HUES48 (cell line): ENCODE measurements around the gene FBXL14.

Source experiments
- H3K27ac ChIP-seq: one replicate; pipeline ENCODE4 v1.7.0; 2013; ENCODE audit warnings: low read depth, low read length, inconsistent platforms
- H3K27me3 ChIP-seq: 2 replicates; pipeline ENCODE4 v1.6.1; 2013; ENCODE audit warnings: mild to moderate bottlenecking, low read length; ENCODE audit not compliant: control insufficient read depth, insufficient read depth
- H3K36me3 ChIP-seq: 2 replicates; pipeline ENCODE4 v1.6.1; 2013; ENCODE audit warnings: low read length; ENCODE audit not compliant: control insufficient read depth, insufficient read depth
- H3K4me1 ChIP-seq: 2 replicates; pipeline ENCODE4 v1.6.1; 2013; ENCODE audit warnings: mild to moderate bottlenecking, low read length; ENCODE audit not compliant: control insufficient read depth, insufficient read depth
- H3K4me3 ChIP-seq: 2 replicates; pipeline ENCODE4 v1.5.1; 2013; ENCODE audit warnings: mild to moderate bottlenecking, low read depth, low read length
- H3K9ac ChIP-seq: 2 replicates; pipeline ENCODE4 v1.6.1; 2013; ENCODE audit warnings: mild to moderate bottlenecking, low read depth, low read length, moderate library complexity
- H3K9me3 ChIP-seq: 2 replicates; pipeline ENCODE4 v1.6.1; 2013; ENCODE audit warnings: low read length; ENCODE audit not compliant: control insufficient read depth, insufficient read depth

FBXL14 gene, protein sequence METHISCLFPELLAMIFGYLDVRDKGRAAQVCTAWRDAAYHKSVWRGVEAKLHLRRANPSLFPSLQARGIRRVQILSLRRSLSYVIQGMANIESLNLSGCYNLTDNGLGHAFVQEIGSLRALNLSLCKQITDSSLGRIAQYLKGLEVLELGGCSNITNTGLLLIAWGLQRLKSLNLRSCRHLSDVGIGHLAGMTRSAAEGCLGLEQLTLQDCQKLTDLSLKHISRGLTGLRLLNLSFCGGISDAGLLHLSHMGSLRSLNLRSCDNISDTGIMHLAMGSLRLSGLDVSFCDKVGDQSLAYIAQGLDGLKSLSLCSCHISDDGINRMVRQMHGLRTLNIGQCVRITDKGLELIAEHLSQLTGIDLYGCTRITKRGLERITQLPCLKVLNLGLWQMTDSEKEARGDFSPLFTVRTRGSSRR

DNA sequence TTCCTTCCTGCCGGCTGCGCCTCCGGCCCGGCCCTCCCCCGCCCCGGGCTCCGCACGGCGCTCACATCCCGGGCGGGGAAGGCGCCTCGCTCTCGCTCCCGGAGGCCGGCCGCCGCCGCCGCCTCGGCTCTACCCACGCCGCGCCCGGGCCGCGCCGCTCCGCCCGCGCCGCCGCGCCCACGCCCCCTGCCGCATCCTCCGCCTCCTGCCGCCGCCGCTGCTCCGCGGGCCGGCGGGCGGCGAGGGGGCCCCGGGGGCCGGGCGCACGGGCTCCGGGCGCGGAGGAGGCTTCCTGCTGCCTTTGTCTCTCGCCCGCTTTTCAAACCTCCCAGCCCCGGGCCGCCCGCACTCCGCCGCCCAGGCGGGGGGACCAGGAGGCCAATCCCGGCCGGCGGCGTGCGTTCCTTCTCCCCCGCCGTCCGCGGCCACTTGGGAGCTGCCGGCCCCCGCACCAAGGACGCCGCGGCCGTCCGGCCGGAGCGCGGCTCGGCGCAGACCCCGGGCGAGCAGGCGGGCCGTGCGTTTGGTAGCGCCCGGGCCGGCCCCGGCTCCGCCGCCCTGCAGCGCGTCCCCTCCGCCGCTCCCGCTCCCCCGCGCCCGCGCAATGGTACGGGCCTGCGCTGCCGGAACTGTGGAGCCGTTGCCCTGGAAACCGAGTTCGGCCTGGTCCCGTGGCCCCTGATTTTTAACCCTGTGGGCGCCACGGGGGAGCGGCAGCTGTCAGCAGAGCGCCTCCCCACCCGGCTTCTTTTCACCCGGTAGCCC, at the start of gene FBXL14:
Gene FBXL14, minus strand, starts transcription at position 321 of the 765 bp plus-strand sequence. CDS start 515 bp downstream, outside the sequence.
- Histone ChIP-seq H3K9ac (no peak within 1 kb of the TSS), H3K27me3 (peaks cover 65% of the 10 kb centered on the region), H3K27ac (peak within 1 kb of the TSS; percentile 91), H3K4me3 (peak within 1 kb of the TSS; percentile 73), H3K9me3 (no peaks in the 10 kb centered on the region), H3K36me3 (no peaks in the 10 kb centered on the region), H3K4me1 (peaks cover 40% of the 10 kb centered on the region)

DNA sequence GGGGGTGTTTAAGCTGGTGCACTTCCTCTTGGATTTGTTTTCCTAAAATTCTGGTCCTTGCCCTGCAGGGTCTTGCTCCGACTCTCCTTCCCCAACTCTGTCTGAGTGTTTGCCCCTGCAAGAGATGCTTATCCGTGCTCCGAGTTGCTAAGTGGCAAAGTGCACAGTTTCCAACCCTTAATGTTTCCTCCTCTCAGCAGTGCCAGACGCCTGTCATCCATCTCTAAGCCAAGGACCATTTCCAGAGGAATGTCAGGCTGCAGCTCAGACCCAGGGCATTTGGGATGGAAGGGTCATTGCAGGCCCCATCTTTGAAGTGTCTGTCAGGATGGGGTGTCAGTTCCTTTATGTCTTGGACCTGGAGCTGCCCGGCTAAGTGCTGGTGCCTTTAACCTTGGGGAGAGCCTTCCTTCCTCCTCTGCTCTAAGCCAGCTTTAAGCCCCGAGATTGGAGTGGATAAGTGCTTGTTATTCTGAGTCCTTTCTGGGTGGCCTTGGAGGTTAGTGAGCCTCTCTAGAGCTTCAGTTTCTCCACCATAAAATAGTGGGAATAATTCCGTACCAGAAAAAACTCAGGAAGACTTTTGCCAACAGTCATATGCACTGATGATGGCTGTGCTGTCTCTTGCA, 49.6 kb upstream of the FBXL14 start:
- no peaks in the 10 kb centered on the region for H3K36me3 ChIP-seq
- H3K27ac ChIP-seq = no peak overlapping the region

DNA sequence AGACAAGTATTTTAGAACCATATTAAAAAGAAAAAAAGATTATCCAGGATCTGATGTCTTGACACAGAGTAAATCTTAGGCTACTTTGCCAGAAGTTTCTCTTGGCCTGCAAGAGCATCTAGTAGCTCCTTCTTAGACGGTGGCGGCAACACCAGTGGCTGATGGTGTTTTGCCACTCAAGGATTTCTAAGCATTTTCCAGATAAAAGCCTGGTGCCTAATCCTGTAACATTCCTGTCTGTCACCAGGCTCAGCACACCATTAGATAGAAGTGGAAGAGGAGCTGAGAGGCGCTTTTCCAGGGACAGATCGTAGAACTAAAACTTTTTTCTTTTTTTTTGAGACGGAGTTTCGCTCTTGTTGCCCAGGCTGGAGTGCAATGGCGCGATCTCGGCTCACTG, 48.7 kb upstream of the FBXL14 start:
- Histone ChIP-seq H3K4me3 (no peak overlapping the region), H3K9ac (no peak overlapping the region), H3K9me3 (no peaks in the 10 kb centered on the region), H3K4me1 (no peaks in the 10 kb centered on the region), H3K27me3 (no peaks in the 10 kb centered on the region), H3K36me3 (no peaks in the 10 kb centered on the region), H3K27ac (no peak overlapping the region)

More for the DNA sequence above, 49.6 kb upstream of the FBXL14 start:
- no peak overlapping the region for H3K4me3 ChIP-seq
- no peaks in the 10 kb centered on the region for H3K4me1 ChIP-seq
- no peaks in the 10 kb centered on the region for H3K27me3 ChIP-seq
- H3K9me3 ChIP-seq = no peaks in the 10 kb centered on the region
- no peak overlapping the region for H3K9ac ChIP-seq

DNA sequence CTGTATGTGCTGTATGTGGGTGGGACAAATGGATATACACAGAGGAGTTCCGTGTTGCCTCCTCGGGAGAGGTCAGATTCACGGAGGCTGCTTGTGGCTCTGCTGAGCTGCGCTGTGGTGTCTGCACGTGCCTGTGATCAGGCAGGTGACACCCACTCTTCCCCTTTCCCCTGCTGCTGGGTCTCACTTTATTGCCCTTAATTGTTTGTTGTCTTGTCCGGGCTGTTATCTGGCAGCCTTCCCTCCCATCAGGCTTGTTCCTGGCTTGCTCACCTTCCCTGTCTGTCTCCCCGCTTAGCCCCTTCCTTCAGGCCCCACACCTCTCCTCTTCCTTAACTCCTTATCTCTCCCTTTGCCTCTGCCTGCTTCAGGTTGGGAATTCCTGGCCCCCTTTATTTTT, 48.1 kb upstream of the FBXL14 start:
- Histone ChIP-seq H3K9ac (no peak overlapping the region), H3K36me3 (no peaks in the 10 kb centered on the region), H3K4me1 (no peaks in the 10 kb centered on the region), H3K27me3 (no peaks in the 10 kb centered on the region), H3K4me3 (no peak overlapping the region), H3K27ac (no peak overlapping the region), H3K9me3 (no peaks in the 10 kb centered on the region)

DNA sequence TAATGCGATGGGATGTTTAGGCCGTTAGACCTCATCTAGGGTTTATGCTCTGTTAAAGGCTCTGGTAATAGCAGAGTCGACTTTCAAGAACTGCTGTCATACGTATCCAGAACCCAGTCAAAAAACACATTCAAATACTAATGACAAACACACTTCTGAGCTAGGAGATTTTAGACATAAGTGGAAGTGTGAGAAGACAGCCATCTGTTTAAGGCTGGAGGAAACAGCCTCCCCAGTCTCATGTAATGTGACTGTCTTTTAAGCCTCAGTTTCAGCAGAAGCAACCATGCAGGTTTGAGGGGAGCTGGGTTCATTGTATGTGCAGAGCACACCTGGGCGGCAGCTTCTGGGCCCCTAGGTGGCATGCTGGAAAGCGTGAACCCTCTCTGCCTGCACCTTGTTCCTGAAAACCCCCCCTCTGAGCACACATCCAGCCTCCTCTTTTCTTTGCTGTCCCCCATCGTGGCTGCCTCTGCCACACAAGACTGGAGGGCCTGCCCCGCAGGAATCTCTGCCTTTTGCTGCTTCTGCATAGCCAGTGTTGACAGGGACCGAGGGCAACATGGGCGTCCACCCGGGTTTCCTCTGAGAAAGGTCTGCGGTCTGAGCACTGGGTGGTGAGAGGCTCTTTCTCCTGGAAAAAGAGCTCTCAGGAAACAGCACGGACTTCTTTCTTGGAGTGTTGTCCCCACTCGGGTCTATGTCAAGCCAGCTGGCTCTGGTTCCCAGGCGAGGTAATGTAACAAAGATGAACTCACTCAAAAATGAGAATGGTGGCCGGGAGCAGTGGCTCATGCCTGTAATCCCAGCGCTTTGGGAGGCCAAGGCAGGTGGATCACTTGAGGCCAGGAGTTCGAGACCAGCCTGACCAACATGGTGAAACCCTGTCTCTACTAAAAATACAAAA, 46.2 kb upstream of the FBXL14 start:
- Histone ChIP-seq H3K36me3 (no peaks in the 10 kb centered on the region), H3K4me3 (no peak overlapping the region), H3K4me1 (no peaks in the 10 kb centered on the region), H3K27ac (no peak overlapping the region), H3K9ac (no peak overlapping the region), H3K27me3 (no peaks in the 10 kb centered on the region), H3K9me3 (no peaks in the 10 kb centered on the region)

DNA sequence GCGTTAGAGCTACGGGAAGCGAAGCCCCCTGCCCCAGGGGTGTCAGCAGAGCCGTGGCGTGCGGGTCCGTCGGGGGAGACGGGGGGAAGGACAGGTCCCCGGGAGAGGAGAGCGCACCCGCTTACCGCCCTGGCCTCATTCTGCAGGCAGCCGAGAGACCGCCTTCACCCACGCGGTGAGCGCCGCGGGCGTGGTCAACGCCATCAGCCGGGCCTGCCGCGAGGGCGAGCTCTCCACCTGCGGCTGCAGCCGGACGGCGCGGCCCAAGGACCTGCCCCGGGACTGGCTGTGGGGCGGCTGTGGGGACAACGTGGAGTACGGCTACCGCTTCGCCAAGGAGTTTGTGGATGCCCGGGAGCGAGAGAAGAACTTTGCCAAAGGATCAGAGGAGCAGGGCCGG, 45.2 kb upstream of the FBXL14 start:
- H3K9me3 ChIP-seq = no peaks in the 10 kb centered on the region
- H3K4me1 ChIP-seq = no peaks in the 10 kb centered on the region
- H3K27ac ChIP-seq = no peak overlapping the region
- peaks cover 5% of the 10 kb centered on the region for H3K27me3 ChIP-seq
- H3K4me3 ChIP-seq = no peak overlapping the region
- no peaks in the 10 kb centered on the region for H3K36me3 ChIP-seq
- no peak overlapping the region for H3K9ac ChIP-seq

DNA sequence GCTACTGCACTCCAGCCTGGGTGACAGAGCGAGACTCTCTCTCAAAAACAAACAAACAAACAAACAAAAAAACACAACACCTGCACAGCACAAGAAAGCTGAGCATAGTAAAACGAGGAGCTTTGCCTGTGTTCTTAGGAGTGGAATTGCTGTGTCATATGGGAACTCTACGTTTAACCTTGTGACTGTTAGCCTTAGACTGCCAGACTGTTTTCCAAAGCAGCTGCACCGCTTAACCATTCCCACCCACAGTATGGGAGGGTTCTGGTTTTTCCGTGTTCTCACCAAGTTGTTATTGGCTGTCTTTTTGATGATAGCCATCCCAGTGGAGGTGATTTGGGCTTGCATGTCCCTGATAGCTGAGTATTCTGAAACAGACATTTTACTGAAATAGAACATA, 43.8 kb upstream of the FBXL14 start:
- Histone ChIP-seq H3K4me3 (no peak overlapping the region), H3K36me3 (no peaks in the 10 kb centered on the region), H3K27me3 (peaks cover 17% of the 10 kb centered on the region), H3K27ac (no peak overlapping the region), H3K9ac (no peak overlapping the region), H3K9me3 (no peaks in the 10 kb centered on the region), H3K4me1 (peaks cover 9% of the 10 kb centered on the region)

DNA sequence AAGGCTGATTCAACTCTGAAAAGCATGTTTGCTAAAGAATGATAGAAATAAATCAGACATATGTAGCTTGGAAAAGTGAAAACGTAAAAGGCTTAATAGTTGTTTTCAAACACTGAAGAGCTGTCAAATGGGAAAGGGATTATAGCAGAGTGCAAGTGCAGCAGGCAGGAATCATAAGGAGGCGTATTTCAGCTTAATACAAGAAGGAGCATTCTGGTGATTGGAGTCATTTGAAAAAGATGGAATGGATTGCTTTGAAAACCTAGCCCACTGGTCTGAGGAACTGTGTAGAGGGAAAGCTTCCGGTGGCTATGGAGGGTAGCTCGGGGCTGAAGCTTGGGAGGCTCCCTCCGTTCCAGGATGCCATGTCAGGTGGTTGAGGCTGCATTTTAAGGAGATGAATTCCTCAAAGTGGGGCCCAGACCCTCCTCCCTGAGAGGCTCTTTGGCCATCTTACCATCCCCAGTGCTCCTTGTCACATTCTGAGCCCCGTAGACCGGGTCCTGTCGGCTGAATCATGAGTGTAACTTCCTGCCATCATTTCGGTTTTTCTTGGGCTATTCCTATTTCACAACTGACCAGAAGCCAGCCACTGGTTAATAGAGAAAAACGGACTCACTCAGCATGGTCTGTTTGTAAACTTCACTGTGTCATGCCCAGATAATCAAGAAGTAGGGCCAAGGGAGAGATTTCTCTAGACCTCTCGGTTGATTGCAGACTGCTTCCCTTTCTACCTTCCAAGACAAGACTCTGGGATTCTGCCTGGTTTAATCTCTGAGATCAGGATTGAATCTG, 41.1 kb upstream of the FBXL14 start:
- no peaks in the 10 kb centered on the region for H3K9me3 ChIP-seq
- H3K4me3 ChIP-seq = no peak overlapping the region
- H3K4me1 ChIP-seq = peaks cover 23% of the 10 kb centered on the region
- no peaks in the 10 kb centered on the region for H3K36me3 ChIP-seq
- no peak overlapping the region for H3K27ac ChIP-seq
- H3K27me3 ChIP-seq = peaks cover 44% of the 10 kb centered on the region
- no peak overlapping the region for H3K9ac ChIP-seq

DNA sequence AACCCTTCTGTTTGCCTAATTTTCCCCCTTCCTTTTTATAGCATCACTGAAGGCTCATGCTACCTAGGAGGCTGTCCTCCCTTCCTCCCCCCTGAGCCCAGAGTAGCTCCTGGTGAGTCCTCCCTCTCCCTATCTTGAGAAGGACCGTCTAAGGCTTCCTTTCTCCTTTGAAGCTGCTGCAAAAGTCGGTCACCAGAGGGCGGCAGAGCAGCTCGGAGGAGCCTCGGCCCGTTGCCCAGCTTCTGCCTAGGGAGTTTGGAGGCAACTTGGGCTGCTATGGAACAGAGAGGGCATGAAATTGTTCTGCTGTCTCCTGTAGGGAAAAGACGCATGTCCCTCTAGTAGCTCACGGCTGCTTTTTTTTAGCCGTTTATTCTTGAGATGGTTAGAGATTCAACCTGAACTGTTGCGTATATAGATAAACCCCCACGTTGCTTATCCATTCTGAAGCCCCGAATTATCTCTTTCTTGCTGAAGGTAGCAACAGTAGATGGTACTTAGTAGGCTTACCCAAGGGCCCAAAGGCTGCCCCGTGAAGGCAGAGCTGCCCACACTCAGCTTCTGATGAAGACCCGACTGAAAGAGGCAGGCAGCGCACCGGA, 40.3 kb upstream of the FBXL14 start:
- H3K4me3 ChIP-seq = no peak overlapping the region
- H3K27me3 ChIP-seq = peaks cover 53% of the 10 kb centered on the region
- H3K27ac ChIP-seq = no peak overlapping the region
- H3K9ac ChIP-seq = no peak overlapping the region
- peaks cover 25% of the 10 kb centered on the region for H3K4me1 ChIP-seq
- no peaks in the 10 kb centered on the region for H3K36me3 ChIP-seq
- no peaks in the 10 kb centered on the region for H3K9me3 ChIP-seq
